ENCODE data around the gene PGBD5.

- TF ChIP-seq, protein P1, sequence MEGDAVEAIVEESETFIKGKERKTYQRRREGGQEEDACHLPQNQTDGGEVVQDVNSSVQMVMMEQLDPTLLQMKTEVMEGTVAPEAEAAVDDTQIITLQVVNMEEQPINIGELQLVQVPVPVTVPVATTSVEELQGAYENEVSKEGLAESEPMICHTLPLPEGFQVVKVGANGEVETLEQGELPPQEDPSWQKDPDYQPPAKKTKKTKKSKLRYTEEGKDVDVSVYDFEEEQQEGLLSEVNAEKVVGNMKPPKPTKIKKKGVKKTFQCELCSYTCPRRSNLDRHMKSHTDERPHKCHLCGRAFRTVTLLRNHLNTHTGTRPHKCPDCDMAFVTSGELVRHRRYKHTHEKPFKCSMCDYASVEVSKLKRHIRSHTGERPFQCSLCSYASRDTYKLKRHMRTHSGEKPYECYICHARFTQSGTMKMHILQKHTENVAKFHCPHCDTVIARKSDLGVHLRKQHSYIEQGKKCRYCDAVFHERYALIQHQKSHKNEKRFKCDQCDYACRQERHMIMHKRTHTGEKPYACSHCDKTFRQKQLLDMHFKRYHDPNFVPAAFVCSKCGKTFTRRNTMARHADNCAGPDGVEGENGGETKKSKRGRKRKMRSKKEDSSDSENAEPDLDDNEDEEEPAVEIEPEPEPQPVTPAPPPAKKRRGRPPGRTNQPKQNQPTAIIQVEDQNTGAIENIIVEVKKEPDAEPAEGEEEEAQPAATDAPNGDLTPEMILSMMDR (IDR thresholded peaks at IDR 0.05; ENCODE audit: poor library complexity), result no peak
- no peak for TF ChIP-seq EZH2phosphoT487 (IDR thresholded peaks at IDR 0.05; ENCODE audit: low read depth, severe bottlenecking, unreplicated experiment)
These were observed 33.6 kb downstream of the PGBD5 start for GRCh38 chr1:230392536-230392909.
